SH-SY5Y (cell line): ENCODE results near the gene SLC32A1.

ENCODE experiments used
- GATA2 ChIP-seq: IDR thresholded peaks from 2 replicates; pipeline ENCODE4 v1.6.1; 2011; ENCODE audit warnings: mild to moderate bottlenecking, low read depth, low read length
- GATA3 ChIP-seq: IDR thresholded peaks from 2 replicates; pipeline ENCODE4 v1.6.1; 2011; ENCODE audit warnings: low read depth, mild to moderate bottlenecking, low read length, moderate library complexity

DNA sequence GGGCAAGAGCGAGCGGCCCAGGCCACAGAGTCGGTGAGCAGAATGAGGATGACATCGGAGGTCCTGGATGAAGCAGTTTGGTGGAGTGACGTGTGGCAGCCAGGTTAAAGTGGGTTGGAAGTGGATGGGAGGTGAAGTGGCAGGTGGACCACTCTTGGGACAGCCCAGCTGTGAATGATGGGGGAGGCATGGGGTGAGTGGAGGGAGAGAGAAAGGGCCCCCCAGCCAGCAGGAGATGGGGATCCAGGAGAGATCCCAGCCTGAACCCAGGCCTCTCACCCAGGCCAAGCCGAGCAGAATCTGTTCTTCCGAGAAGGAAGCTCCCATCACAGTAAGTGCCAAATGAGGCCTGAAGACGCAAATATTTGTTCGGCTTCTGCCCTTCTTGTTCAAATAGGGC lies 27.0 kb upstream of the SLC32A1 start:
- TF ChIP-seq GATA2: no peak
- TF ChIP-seq GATA3: no peak
